NCI-H446 (cell line): ENCODE measurements around the gene CCDC144A.
"Not testable (repeated sequence)": the region's sequence is repeated elsewhere in the genome, so short reads cannot be mapped to it uniquely, and the experiment has no call there.

Source experiments
- DNase-seq, 2 experiments: peaks; one replicate each; lab custom pipeline; 2025; lab: John Stamatoyannopoulos, UW

Gene CCDC144A

GRCh38 chr17:16757520-16757919 lies 67.5 kb downstream of the CCDC144A start:
- not testable (repeated sequence) for DNase-seq

- not testable (repeated sequence) for DNase-seq
Observed at GRCh38 chr17:16758177-16758576, 68.1 kb downstream of the CCDC144A start.

DNA sequence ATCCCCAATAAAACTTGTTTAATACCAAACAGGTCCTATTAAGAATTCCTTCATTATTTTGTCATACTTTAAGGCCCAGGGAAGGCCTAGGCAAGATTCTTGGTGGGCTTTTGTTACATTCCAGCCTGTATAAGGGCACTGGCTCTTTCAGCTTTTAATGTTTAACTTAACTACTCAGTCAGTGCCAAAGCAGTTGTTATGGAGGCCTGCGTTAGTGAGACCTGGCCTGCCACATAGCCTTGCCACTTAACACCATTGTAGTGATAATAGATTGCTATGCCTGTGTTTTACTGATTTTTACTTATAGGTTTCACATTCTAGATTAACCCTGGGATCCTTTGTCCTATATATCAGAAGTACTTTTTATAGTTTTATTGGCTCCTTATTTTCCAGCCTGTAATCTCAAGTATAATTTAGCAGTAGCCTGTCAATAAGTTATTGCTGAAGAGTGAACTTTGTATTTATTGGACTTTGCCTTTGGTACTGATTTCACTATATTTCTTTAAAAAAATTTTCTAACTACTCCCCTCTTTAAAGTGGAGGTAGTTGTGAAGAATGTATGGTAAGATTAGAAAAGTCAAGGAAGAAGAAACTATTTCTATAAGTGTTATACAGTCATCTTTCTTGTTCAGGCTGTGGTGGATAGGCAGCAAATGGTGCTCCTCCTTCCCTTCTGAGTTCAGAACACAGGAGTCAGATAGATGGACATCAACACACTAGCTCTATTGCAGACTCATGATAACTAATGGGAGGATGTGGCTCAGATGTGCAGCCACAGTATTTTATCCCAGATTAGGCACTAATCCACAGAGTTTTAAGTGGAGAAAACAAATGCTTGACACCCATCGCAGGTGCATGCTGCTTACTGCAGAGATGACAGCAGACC lies 78.5 kb downstream of the CCDC144A start:
- DNase-seq: not testable (repeated sequence)

DNA sequence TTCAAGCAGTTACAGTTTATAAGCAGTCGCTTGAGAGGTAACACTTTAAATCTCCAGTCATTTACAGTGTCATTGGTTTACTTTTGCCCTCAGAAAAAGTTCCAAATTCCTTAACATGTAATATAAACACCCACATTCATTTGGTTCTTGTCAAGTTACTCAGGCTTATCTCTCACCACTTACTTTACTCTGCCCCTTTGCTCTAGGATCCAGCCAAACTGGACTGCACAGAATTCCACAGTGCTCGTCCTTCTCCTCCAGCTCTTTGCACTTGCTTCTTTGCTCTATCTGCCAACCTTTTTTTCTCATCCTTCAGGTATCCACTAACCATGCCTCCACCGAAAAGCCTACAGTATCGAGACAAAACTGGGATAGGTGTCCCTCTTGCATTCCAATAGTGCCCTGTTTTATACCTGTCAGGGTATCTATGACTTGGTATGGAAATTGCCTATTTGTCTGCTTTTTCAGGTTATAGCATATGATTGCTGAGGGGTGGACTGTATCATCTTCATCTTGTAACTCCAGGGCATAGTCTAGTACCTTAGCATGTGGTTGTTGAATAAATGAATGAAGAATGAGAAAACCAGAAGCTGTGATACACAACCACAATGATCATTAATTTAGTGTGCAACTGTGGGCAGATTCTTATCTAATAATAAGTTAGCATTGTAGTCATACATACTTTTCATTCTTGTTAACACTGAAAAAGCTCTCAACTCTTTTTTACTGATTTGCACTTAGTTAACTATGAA lies 82.5 kb downstream of the CCDC144A start:
- not testable (repeated sequence) for DNase-seq

GRCh38 chr17:16773146-16773522 lies 83.1 kb downstream of the CCDC144A start:
- DNase-seq: not testable (repeated sequence)

GRCh38 chr17:16787851-16788250 lies 97.8 kb downstream of the CCDC144A start:
- not testable (repeated sequence) for DNase-seq

DNA sequence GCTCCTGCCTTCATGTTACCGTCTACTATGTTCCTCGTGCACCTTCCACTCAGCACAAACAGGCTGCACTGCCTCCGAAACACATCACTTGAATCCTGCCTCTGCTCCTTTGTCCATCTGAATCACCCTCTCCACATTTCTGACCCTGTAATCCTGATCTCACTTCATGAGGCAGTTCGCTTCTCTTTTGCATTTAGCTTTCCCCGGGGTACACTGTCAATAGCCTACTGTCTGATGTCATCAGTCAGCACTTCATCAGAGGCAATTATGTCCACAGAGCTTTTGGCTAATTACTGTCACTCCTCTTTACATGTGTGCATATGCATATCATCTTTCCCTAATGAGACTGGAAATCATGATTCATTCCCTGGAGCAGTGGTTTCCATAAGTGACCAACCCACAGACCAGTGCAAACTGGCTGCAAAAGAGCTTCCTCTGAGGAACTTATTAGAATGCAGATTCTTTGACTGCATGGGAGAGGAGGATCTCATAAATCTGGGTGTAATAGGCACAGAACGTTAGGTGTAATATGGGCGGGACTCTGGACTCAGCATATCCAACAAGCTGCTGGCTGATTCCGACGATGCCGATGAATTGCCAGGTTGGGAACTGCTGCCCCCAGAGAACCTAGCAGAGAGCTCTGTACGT lies 99.0 kb downstream of the CCDC144A start:
- DNase-seq: not testable (repeated sequence)

GRCh38 chr17:16789622-16790021 lies 99.6 kb downstream of the CCDC144A start:
- DNase-seq: not testable (repeated sequence)

DNA sequence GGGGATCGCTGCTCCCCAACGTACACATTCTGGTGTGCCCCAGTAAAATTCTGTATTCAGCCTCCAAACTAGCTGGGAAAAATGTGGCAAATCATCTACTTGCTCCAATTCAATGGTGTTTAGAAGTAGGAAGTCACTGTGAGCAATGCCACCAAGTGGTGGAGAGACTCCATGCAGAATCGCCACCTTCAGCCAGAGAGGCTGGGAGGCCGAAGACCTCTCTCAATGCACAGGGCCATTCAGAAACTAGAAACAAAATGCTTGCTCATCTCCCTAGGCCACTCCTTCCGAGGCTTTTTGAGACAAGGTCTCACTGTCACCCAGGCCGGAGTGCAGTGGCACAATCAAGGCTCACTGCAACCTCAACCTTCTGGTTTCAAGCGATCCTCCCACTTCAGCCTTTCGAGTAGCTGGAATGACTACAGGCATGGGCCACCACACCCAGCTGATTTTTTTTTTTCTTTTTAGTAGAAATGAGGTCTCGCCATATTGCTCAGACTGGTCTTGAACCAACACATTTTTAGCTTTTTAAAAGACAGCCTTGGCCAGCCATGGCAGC lies 100.4 kb downstream of the CCDC144A start:
- DNase-seq: not testable (repeated sequence)

DNA sequence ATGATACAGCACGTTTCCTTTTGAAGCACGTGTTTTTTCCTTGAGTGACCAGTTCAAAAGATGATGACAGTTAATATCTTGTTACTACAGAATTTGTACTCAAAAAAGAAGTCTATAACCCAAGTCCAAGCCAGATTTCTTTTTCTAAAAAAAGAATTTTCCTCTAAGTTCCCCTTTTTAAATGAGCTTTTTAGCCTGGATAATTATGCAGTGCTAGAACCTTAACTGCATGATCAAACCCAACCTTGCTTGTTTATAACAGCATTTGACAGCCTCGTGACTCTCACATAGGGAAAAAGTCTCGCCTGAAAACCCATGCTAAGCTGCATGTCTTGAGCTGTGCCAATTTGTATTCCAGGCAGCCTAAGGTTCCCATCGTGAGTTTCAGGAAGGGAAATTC lies 104.2 kb downstream of the CCDC144A start:
- DNase-seq: not testable (repeated sequence)

DNA sequence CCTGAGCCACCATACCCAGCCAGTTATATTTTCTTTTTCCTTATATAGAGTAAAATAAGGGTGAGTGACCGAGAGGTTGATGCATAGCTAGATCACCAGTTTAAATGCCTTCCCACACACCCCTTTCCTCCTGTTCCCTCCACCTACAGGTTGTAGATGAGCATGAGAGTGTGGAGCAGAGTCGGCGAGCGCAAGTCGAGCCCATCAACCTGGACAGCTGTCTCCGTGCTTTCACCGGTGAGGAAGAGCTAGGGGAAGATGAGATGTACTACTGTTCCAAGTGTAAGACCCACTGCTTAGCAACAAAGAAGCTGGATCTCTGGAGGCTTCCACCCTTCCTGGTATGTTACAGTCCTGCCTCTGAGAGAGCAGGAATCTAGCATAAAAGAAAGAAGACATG lies 105.9 kb downstream of the CCDC144A start:
- DNase-seq: not testable (repeated sequence)

- not testable (repeated sequence) for DNase-seq
Observed at GRCh38 chr17:16804851-16805250, 114.8 kb downstream of the CCDC144A start.

GRCh38 chr17:16806599-16806998 lies 116.6 kb downstream of the CCDC144A start:
- not testable (repeated sequence) for DNase-seq

- not testable (repeated sequence) for DNase-seq
Observed at GRCh38 chr17:16807620-16808019, 117.6 kb downstream of the CCDC144A start.

DNA sequence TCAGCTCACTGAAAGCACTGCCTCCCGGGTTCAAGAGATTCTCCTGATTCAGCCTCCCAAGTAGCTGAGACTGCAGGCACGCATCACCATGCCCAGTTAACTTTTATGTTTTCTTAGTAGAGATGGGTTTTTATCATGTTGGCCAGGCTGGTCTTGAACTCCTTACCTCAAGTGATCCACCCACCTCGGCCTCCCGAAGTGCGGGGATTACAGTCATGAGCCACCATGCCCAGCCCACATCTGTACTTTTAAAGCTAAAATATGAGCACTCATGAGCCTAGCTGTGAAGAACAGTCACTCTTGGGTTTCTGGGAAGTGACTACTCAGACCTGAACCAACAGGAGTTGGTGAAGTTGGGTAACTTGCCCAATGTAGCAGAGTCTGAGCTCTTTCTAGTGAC lies 120.2 kb downstream of the CCDC144A start:
- DNase-seq: not testable (repeated sequence)

- not testable (repeated sequence) for DNase-seq
Observed at GRCh38 chr17:16812126-16812525, 122.1 kb downstream of the CCDC144A start.

GRCh38 chr17:16814439-16814838 lies 124.4 kb downstream of the CCDC144A start:
- DNase-seq: no peak

DNA sequence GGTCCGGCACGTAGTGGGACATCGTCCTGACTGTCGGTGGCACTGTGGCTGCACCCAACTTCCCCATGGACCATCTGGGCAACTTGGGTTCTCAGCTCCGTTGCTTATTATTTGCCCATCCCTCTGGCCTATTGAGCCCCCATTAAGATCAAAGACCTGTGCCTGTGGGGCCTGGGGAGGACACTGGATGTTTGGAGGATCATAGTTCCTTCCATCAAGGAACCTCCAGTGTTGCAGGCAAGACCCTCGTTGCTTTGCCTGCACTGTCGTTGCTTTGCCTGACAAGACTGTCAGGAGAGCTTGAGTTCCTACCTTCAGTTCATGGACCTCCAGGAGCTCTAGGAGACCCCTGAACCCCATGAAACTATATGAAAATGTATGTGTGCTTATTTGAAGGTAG lies 127.2 kb downstream of the CCDC144A start:
- no peak for DNase-seq

- DNase-seq: not testable (repeated sequence)
Observed at GRCh38 chr17:16817940-16818339, 127.9 kb downstream of the CCDC144A start.

DNA sequence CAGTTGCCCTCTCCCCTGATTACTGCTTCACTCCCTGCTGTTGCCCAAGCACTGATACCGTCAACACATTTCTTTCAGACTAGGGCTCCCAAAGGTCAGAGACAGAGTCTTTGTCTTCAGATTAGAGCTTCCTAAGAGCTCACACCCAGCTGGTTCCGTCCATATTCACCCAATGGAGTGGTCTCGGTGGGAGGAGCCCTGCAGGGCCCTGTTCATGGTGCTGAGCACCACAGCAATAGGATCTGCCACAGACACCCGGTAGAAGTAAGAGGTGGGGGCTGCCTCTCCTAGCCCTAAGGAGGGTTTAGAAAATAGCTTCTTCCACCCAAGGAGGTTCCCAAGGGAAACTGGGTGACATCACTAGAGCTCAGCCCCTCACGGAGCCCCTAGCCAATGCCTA lies 128.3 kb downstream of the CCDC144A start:
- DNase-seq: no peak

DNA sequence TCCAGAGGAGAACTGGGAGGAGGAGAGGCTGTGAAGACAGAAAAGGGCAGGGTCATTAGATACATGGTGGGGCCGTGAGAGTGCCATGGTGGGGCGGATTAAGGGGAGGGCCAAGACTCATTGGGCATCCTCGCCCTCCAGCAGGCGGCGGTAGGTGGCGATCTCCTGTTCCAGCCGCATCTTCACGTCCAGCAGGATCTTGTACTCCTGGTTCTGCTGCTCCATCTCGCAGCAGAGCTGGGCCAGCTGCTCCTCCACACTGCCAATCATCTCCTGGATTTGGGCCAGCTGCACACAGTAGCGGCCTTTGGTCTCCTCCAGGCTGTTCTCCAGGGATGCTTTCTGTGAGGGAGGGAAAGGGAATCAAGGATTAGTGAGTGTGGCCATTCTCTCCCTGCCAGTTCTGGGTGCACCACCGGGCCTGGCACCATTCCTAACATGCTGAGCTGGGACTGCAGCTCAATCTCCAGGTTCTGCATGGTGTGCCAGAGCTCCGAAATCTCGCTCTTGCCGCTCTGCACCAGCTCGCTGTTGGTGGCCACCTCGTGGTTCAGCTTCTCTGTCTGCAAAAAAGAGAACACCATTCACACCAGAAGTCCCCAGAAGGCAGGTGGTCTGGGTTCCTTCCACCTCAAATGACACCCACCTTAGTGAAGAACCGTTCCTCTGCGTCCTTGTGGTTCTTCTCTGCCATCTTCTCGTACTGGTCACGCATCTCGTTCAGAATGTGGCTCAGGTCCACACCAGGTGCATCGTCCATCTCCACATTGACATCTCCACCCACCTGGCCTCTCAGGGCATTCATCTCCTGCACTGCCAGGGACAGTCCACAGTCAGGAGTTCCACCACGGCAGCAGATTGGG lies 129.0 kb downstream of the CCDC144A start:
- no peak for DNase-seq
